Psoas muscle (tissue), 8 donors: Measurements from ENCODE around the gene MTHFSD. TPM values are rescaled to one million over a fixed set of nuclear protein-coding genes. Genes with fewer than 3 reads are reported as not detected.
A peak's percentile ranks its signal among the peaks of the same experiment; 100 is the strongest.

Source experiments
- ATAC-seq, 4 donors: fragments of 200-7000 bp; cut with Tn5 transposase; one replicate each; pipeline ENCODE4 v1.9.1; 2020; ENCODE audit warnings: moderate library complexity in 3 of 4, mild to moderate bottlenecking in 2 of 4
- DNase-seq, 2 donors: peaks; one replicate each; pipeline ENCODE4 v3.0.0-alpha.2; 2020
- H3K27ac ChIP-seq: fragments of 200-600 bp; one replicate; pipeline ENCODE4 v1.8.0; 2022
- H3K27me3 ChIP-seq, 3 donors: fragments of 200-600 bp in 1 of 3; one replicate each; pipeline versions ENCODE4 v1.6.1 to v1.8.0; 2013 to 2022; ENCODE audit warnings: low read length in 2 of 3, mild to moderate bottlenecking in 2 of 3, moderate library complexity in 1 of 3; ENCODE audit not compliant: insufficient read depth in 3 of 3
- H3K36me3 ChIP-seq, 2 donors: fragments of 200-600 bp in 1 of 2; one replicate each; pipeline versions ENCODE4 v1.6.1 to v1.8.0; 2013 to 2022; ENCODE audit warnings: low read depth in 1 of 2, mild to moderate bottlenecking in 1 of 2, moderate library complexity in 1 of 2; ENCODE audit not compliant: insufficient read depth in 1 of 2
- H3K4me1 ChIP-seq: fragments of 200-600 bp; one replicate; pipeline ENCODE4 v1.8.0; 2022
- H3K4me3 ChIP-seq: fragments of 200-600 bp; one replicate; pipeline ENCODE4 v1.8.0; 2022; ENCODE audit warnings: mild to moderate bottlenecking
- H3K9me3 ChIP-seq: fragments of 200-600 bp; one replicate; pipeline ENCODE4 v1.8.0; 2022
- WGBS, 3 donors: extraction: QIAGEN DNeasy Blood & Tissue Kit; methylation state at CpG; one replicate each; pipeline versions ENCODE4 v1.1.6 to v1.1.7; 2013; 5-methylcytosine and 5-hydroxymethylcytosine counted together
- intact Hi-C, 2 donors: fragments of 100-400 bp; cut with DNase I; formaldehyde crosslinking; loops; one replicate each; pipeline versions ENCODE4 v1.11.0 to v1.14.2; 2022
- polyA plus RNA-seq, 3 donors: library from polyadenylated mRNA; stranded (reverse); fragments of 200-250 nt; gene quantifications; one replicate each; pipeline ENCODE4 v1.2.3, GENCODE V29; 2013
- total RNA-seq, 4 donors: library from RNA; stranded (reverse); fragmentation: NEBNext Ultra II Directional in 2 of 4; extraction: Animal tissue kit (Norgen Biotek cat#: 25700) in 2 of 4; gene quantifications; one replicate each; pipeline versions ENCODE4 v1.2.1 to v1.2.4, GENCODE V29; 2021 to 2023
- TF ChIP-seq, protein P1 (sequence below): fragments of 200-600 bp; IDR thresholded peaks from one replicate; pipeline ENCODE4 v1.8.0; 2022; ENCODE audit warnings: antibody characterized with exemption
- donor health status: healthy with polysubstance abuse.
- donor health status: DM: no; HTN: no; CAD: no; lungs with moderate emphysema.
- donor health status: Bipolar disorder and iron deficiency.
- donor health status: healthy.
- donor health status: DM: yes; HTN: yes; CAD: no.
- donor health status: DM: no; HTN: no; CAD: no.
- donor health status: DM: no; HTN: no; CAD: no.
- donor health status: DM: yes; HTN: yes; CAD: no.

MTHFSD gene
- total and polyA plus RNA-seq, 7 donors = 4.3 to 16.0 (median 8.1) TPM

DNA sequence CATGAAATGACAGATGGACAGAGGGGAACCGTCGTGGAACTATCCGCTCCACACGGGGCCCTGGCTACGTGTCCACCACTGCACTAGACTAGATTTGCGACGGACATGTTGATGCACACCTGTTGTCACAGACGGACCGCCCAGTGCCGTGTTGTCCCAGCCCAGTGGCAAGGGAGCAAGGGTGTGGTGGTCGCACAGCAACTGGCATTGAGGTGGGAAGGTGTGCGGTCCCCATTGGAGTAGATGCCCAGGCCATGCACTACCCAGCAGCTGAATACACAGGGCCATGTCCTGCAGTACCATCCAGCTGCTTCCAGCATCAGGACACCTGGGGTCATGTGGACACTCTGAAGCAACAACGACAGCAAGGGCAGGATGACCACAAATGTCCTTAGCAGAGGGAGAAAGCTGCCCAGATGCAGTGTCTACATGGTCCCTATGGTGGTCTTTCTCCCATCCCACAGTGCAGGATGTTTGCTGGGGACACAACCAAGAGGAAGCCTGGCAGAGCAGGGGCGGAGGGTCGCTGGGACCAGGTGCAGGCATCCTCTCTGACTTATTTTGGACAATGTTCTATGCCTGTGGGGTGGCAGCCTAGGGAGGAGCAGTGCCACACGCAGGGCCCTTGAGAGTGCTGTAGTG lies 35.9 kb downstream of the MTHFSD start:
- DNase-seq = peak in 1 of 2 donors; percentile 43
- Histone ChIP-seq H3K9me3 (no peaks in the 10 kb centered on the region), H3K27me3 (peaks cover 0 to 95% (median 45%) of the 10 kb centered on the region in 3 donors), H3K4me1 (peaks cover 11% of the 10 kb centered on the region), H3K36me3 (no peaks in the 10 kb centered on the region), H3K27ac (no peak overlapping the region), H3K4me3 (no peak overlapping the region)
- WGBS, 3 donors = 61 to 73% (median 61%) methylated on average over 16 of the region's 16 CpGs
- no peak for ATAC-seq
- TF ChIP-seq, protein P1, sequence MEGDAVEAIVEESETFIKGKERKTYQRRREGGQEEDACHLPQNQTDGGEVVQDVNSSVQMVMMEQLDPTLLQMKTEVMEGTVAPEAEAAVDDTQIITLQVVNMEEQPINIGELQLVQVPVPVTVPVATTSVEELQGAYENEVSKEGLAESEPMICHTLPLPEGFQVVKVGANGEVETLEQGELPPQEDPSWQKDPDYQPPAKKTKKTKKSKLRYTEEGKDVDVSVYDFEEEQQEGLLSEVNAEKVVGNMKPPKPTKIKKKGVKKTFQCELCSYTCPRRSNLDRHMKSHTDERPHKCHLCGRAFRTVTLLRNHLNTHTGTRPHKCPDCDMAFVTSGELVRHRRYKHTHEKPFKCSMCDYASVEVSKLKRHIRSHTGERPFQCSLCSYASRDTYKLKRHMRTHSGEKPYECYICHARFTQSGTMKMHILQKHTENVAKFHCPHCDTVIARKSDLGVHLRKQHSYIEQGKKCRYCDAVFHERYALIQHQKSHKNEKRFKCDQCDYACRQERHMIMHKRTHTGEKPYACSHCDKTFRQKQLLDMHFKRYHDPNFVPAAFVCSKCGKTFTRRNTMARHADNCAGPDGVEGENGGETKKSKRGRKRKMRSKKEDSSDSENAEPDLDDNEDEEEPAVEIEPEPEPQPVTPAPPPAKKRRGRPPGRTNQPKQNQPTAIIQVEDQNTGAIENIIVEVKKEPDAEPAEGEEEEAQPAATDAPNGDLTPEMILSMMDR = no peak
- intact Hi-C loops = loop anchor here (2.0 to 5.0 kb wide), 2 partner anchors 178 to 447 kb away; no protein-coding TSS in a partner anchor

DNA sequence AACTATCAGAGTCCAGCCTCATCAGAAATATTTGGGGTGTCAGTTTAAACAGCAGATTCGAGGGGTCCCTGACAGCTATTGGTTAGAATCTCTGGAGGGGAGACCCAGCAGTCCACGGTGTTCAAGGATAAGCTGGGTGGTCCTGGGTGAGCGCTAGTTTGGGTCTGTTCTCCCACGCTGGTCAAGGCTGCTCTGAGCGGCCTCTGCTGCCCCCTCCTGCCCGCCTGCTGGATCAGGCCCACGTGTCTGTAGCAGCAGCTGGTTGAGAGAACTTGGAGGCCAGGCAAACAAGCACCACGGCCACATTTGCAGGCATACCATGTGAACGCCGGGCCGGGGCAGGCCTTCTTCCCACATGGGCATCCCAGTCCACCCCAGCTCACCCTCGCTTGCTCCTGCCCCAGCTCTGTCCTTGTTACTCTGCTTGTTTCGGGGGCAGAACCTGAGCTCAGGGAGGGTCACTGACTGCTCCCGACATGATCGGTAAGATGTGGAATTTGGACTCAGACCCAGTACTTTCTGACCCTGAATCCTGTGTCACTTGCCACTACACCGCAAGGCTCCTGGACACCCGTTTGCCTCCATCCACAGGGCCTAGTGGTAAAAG lies 37.3 kb downstream of the MTHFSD start:
- WGBS, 3 donors = 18 to 23% (median 21%) methylated on average over 17 of the region's 17 CpGs
- TF ChIP-seq, protein P1 = peak; percentile 59
- DNase-seq = peak; percentile 57 to 67
- Histone ChIP-seq H3K27ac (no peak overlapping the region), H3K4me1 (peaks cover 11% of the 10 kb centered on the region), H3K4me3 (no peak overlapping the region), H3K36me3 (no peaks in the 10 kb centered on the region), H3K9me3 (no peaks in the 10 kb centered on the region), H3K27me3 (peaks cover 0 to 99% (median 45%) of the 10 kb centered on the region in 3 donors)
- peak; percentile 51 to 72 (median 62) for ATAC-seq
- intact Hi-C loops = loop anchor here (2.0 to 5.0 kb wide), 2 partner anchors 177 to 445 kb away; no protein-coding TSS in a partner anchor

DNA sequence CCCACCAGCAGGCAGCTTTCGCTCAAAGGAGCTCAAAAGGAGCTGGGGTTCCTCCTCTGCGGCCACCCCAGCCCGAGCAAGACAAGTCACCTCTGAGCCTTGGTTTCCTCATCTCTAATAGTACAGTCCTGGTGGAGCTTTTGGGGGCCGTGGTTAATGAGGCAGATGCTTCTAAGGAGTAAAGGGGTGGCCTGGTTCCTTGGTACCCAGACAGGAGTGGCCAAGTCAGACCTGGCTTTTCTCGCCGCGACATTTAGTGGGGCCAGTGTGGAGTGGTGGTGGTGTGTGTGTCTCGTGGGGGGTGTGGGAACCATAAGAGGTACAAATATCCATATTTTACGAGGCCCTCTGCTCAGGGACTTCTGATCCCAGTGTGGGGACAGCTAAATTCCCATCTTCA lies 38.0 kb downstream of the MTHFSD start:
- no peaks in the 10 kb centered on the region for H3K9me3 ChIP-seq
- intact Hi-C loops = loop anchor here in 1 of 2 donors (5.0 kb wide), 1 partner anchor 445 kb away; no protein-coding TSS in a partner anchor
- peaks cover 0 to 99% (median 51%) of the 10 kb centered on the region in 3 donors for H3K27me3 ChIP-seq
- no peak overlapping the region for H3K27ac ChIP-seq
- TF ChIP-seq, protein P1 = no peak
- H3K4me3 ChIP-seq = no peak overlapping the region
- 37 to 42% (median 39%) methylated on average over 9 of the region's 9 CpGs for WGBS, 3 donors
- no peaks in the 10 kb centered on the region for H3K36me3 ChIP-seq
- no peak for ATAC-seq
- DNase-seq = no peak
- peaks cover 11% of the 10 kb centered on the region for H3K4me1 ChIP-seq

DNA sequence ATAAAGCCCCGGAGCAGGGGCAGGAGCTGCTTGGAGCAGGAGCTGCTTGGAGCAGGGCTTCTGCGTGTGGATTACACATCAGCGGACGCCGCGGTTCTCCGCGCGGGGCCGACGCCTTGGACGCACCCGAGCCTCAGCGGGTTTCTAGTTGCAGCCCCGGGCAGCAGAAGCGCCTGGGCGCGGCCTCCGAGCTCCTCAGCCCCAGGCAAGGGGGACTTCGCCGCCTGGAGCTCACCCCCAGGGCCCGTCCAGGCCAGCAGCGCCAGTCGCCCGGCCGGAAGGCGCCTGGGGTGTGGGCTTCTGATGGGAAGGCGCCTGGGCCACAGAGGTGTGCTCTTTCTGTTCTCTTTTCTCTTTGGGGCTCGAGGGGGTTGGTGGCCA lies 38.4 kb downstream of the MTHFSD start:
- intact Hi-C loops = loop anchor here in 1 of 2 donors (5.0 kb wide), 1 partner anchor 444 kb away; no protein-coding TSS in a partner anchor
- no peaks in the 10 kb centered on the region for H3K36me3 ChIP-seq
- no peak overlapping the region for H3K27ac ChIP-seq
- TF ChIP-seq, protein P1 = no peak
- WGBS, 3 donors = 3 to 5% (median 3%) methylated on average over 29 of the region's 29 CpGs
- DNase-seq (peak in 1 of 2 donors; percentile 28), ATAC-seq (no peak)
- H3K27me3 ChIP-seq = peaks cover 0 to 99% (median 53%) of the 10 kb centered on the region in 3 donors
- H3K4me3 ChIP-seq = no peak overlapping the region
- no peaks in the 10 kb centered on the region for H3K9me3 ChIP-seq
- H3K4me1 ChIP-seq = peaks cover 11% of the 10 kb centered on the region
